Keratinocyte (primary cell): ENCODE measurements around the gene OR5H1.

Experiments
- CTCF ChIP-seq, 3 experiments: IDR thresholded peaks in 1 of 3; conservative IDR thresholded peaks in 1 of 3; optimal IDR thresholded peaks in 1 of 3; 2 replicates in 2 of 3; 3 replicates in 1 of 3; pipeline versions ENCODE3 to v1.5.1; 2011; ENCODE audit warnings: low read length in 3 of 3, mild to moderate bottlenecking in 3 of 3, moderate library complexity in 2 of 3, control low read depth in 1 of 3, inconsistent platforms in 1 of 3; ENCODE audit not compliant: insufficient read depth in 2 of 3; ENCODE audit errors: extremely low read depth in 1 of 3
- EZH2 ChIP-seq: IDR thresholded peaks from one replicate; pipeline ENCODE4 v1.6.1; 2012; ENCODE audit warnings: inconsistent platforms, mild to moderate bottlenecking, low read length, moderate library complexity

GRCh38 chr3:98095882-98096281, 34.6 kb upstream of the OR5H1 start:
- TF ChIP-seq CTCF (optimal IDR thresholded peaks at IDR 0.05 in 1 of 3, IDR thresholded peaks at IDR 0.05 in 1 of 3, conservative IDR thresholded peaks at IDR 0.05 in 1 of 3; ENCODE audit: extremely low read depth in 1 of 3, insufficient read depth in 2 of 3, low read length in 3 of 3) (no peak), EZH2 (no peak)
